ENCODE data around the gene HOXD10.

HOXD10 gene

DNA sequence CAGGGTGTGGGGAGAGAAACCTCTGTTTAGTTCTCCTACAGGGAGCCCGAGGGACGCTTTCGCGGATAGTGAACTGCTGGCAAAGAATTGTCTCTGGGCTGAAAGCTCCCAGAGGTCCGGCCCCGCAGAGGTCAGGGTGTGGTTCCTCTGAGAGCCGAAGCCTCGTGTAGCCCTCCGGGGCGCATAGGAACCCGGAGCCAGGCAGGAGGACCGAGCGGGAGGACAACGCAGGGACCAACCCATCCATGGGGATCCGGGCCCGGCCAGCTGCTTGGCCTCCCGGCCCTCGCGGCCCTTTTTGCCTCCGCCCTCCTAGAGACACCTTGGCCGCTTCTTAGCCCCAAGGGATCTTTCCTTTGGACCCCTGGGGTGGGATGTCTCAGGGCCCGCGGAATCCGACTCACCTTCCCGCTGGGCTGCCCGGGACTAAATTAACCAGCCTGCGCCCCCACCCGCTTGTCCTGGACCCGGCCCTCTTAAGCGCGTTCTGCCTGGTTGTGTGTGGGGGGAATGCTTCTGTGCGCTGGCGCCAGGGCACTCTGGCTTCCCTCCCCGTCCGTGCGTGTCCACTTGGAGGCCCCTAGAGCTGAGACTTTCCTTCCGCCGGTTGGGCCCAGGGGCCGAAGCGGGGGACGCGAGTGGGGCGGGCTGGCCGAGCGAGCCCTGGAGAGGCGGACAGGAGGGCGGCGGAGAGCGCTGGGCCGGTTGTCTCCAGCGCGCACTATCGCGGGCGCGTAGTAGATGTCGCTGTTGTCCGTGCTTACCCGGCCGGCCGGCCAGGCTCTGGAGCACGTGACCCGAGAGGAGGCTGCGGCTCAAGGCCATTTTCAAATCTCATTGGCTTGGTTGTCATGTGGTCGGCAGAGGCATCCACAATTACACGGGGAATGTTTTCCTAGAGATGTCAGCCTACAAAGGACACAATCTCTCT, at the start of gene HOXD10:
Gene HOXD10, plus strand, starts transcription at position 896 of the 931 bp plus-strand sequence. CDS start 56 bp downstream, outside the sequence.
- DNase-seq, result no peak

DNA sequence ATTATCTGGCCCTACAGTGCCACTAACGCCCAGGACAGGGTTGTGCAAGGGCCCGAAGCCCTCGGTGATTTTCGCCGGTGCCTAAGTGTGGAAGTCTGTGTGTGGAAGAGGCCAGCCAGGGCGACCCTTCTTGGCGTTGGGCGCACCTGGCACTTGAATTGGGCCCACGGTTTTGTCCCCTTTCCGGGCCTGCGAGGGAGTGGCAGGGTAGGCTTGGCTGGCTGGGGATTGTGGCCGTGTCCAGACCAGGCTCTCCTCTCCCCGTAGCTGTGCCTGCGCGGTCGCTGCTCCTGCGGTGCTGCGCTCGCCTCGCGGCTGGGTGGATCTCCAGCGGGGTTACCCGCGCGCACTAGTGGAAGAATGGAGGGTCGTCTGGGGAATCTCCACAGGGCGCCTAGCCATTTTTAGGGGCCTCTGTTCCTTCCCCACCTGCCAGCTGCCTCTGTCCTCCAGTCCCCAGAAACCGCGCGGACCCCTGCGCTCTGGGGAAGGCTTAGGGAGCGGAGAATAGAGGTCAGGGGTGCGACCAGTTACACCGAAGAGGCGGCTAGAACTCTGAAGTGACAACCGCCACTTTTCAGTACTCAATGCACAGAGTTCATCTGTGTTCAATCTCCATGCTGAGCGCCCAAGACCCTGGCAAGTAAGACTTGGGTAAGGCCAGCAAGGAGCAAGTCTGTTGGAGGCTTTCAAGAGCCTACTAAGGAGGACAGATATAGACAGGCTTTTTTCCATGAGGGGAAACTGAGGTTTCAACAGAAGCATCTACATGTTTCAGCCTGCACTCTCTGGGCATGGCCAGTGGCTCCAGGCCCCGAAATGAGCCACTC, 48.8 kb upstream of the HOXD10 start:
- DNase-seq, result no peak

- DNase-seq, result no peak
Measured at GRCh38 chr2:176068419-176068832, 48.2 kb upstream of the HOXD10 start.

DNA sequence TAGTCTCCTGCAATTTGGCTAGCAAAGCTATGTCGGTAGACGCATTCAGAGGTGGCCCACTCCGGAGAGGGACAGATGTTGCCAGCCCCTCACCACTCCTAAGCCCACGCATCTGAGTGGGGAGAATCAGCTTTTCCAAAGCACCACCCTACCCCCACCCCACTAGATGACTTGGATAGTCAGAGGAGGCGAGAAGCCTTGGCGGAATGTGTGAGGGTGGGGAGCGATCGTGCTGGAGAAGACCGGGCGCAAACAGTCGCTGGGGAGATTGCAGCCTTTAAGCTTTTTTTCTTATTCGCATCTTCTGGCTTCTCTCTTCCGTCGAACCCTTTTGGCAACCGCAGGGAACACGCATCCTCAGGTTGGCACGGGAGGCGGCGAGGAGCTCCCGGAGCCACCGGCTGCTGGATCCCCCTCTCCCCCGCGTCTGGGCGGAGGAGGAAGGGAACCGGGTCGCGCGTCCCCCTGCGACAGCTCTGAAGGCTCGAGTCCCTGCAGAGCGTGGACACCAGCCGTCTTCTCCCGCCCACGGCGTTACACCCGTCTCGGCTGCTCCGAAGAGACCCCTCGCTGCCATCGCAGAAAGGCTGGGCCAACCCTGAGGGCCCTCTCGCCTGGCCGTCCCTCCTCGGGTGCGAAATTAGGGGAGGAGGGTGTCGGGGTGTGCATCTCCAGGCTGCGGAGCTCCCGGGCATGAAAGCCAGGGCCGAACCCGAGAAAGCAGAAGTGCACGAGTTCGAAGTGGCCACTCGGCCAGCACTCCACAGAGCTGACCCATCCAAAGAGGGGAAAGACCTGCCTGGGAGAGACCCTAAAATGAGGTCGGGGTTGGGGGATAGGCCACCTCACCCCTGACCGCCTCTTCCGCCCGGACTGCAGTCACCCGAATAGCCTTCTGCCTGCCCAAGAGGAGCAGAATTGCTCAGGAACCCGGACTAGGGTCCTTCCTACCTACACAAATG, 45.0 kb upstream of the HOXD10 start:
- DNase-seq, result no peak

- no peak for DNase-seq
Measured at GRCh38 chr2:176072292-176072669, 44.3 kb upstream of the HOXD10 start.

- no peak for DNase-seq
Measured at GRCh38 chr2:176072951-176073904, 43.4 kb upstream of the HOXD10 start.

DNA sequence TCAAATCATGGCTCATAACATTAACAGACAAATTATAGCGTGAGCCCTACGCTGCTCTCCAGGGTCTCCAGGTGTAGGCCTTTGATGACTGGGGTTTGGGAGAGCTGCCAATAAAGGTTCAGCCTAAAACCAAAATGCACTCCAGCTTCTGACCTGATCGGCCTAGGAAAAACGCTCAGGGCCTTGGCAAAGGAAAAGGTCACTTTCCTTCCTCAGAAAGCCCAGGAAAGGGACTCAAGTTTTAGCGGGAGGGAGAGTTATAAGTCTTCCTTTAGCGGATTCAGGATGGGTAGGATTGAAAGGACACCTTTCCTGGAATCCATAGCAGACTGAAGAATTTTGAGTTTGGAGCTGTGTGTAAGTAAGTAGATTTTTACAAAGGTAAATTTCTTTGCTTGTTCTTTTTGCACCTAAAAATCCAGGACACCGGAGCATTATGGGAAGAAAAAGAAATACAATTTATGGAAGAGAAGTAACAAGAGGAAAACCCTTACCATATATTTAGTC, 41.6 kb upstream of the HOXD10 start:
- no peak for DNase-seq

GRCh38 chr2:176075481-176075880, 41.1 kb upstream of the HOXD10 start:
- no peak for DNase-seq

DNA sequence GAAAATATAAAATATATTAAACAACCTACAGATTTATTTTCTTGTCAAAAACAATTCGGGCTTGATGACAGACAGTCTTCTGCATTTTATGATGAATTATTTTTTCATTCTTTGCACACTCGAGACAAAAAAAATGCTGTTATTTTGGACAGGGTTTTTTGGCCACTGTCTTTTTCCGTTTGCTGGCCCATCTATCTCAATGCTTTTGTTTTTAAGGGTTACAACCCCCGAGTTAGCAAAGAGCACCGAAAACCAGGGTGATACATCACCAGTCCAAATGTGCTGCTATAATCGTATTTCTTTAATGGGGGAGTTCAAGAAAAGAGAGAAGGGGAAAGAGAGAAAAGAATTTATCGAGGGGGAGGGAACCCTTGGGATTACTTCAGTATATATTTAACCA, 40.5 kb upstream of the HOXD10 start:
- no peak for DNase-seq

- no peak for DNase-seq
Measured at GRCh38 chr2:176076796-176077195, 39.8 kb upstream of the HOXD10 start.

GRCh38 chr2:176078541-176079284, 37.9 kb upstream of the HOXD10 start:
- DNase-seq, result no peak

GRCh38 chr2:176079285-176079830, 37.2 kb upstream of the HOXD10 start:
- DNase-seq, result no peak

GRCh38 chr2:176079831-176080539, 36.6 kb upstream of the HOXD10 start:
- peak; percentile 73 for DNase-seq

GRCh38 chr2:176080540-176081375, 35.8 kb upstream of the HOXD10 start:
- no peak for DNase-seq

- DNase-seq, result no peak
Measured at GRCh38 chr2:176081376-176081836, 35.2 kb upstream of the HOXD10 start.

DNA sequence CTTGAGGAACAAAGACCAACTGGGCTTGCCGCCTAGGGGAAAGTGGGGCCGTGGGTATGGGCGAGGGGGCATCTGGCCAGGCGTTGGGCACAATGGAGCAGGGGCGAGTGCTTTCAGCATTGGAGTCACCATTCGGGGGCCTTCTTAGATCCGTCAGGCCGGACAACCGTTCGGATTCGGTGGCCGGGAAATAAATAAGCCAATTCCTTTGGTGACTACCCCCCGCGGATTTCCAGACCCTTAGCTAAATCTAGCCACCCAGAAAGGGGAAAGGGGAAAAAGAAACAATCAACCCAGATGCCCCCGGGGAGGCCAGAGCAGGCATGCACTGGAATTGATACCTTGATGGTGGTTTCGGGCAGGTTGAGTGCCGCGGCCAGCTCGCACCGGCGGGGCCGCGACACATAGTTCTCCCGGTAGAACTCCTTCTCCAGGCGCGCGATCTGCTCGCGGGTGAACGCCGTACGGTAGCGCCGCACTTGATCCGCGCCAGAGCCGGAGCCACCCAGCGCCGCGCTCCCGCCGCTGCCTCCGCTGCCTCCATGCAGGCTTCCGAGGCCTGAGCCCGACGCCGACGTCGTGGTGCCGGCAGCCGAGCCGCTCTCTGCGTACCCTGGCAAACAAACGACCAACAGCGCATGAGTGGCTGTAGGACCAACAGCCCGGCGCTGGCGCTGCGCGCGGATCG, 34.6 kb upstream of the HOXD10 start:
- DNase-seq, result no peak

- DNase-seq, result no peak
Measured at GRCh38 chr2:176082525-176082823, 34.1 kb upstream of the HOXD10 start.

Measured in NCI-H510A treated with DMSO at 0.1 percent for 48 hours (cell line).